ENCODE data around the gene MAN2A1.
"Not testable (repeated sequence)": the region's sequence is repeated elsewhere in the genome, so short reads cannot be mapped to it uniquely, and the experiment has no call there.

The MAN2A1 gene

GRCh38 chr5:109825450-109825849 lies 135.7 kb downstream of the MAN2A1 start:
- DNase-seq (ENCODE audit: low read depth in 2 of 2): no peak

GRCh38 chr5:109826426-109826825 lies 136.7 kb downstream of the MAN2A1 start:
- DNase-seq (ENCODE audit: low read depth in 2 of 2): no peak

GRCh38 chr5:109829331-109829730 lies 139.6 kb downstream of the MAN2A1 start:
- no peak for DNase-seq (ENCODE audit: low read depth in 2 of 2)

GRCh38 chr5:109830955-109831502 lies 141.3 kb downstream of the MAN2A1 start:
- DNase-seq (ENCODE audit: low read depth in 2 of 2): no peak

- not testable (repeated sequence) for DNase-seq (ENCODE audit: low read depth in 2 of 2)
These were observed 142.8 kb downstream of the MAN2A1 start for GRCh38 chr5:109832207-109833188.

- DNase-seq (ENCODE audit: low read depth in 2 of 2): no peak
These were observed 144.2 kb downstream of the MAN2A1 start for GRCh38 chr5:109833946-109834345.

- no peak for DNase-seq (ENCODE audit: low read depth in 2 of 2)
These were observed 146.6 kb downstream of the MAN2A1 start for GRCh38 chr5:109836280-109836679.

- no peak for DNase-seq (ENCODE audit: low read depth in 2 of 2)
These were observed 147.6 kb downstream of the MAN2A1 start for GRCh38 chr5:109837231-109837861.

GRCh38 chr5:109838157-109838556 lies 148.4 kb downstream of the MAN2A1 start:
- DNase-seq (ENCODE audit: low read depth in 2 of 2): no peak

GRCh38 chr5:109844148-109844547 lies 154.4 kb downstream of the MAN2A1 start:
- no peak for DNase-seq (ENCODE audit: low read depth in 2 of 2)

- no peak for DNase-seq (ENCODE audit: low read depth in 2 of 2)
These were observed 155.0 kb downstream of the MAN2A1 start for GRCh38 chr5:109844695-109845094.

GRCh38 chr5:109848130-109848529 lies 158.4 kb downstream of the MAN2A1 start:
- no peak for DNase-seq (ENCODE audit: low read depth in 2 of 2)

- no peak for DNase-seq (ENCODE audit: low read depth in 2 of 2)
These were observed 159.9 kb downstream of the MAN2A1 start for GRCh38 chr5:109849478-109850088.

- no peak for DNase-seq (ENCODE audit: low read depth in 2 of 2)
These were observed 162.8 kb downstream of the MAN2A1 start for GRCh38 chr5:109852371-109853155.

GRCh38 chr5:109853377-109853776 lies 163.7 kb downstream of the MAN2A1 start:
- DNase-seq (ENCODE audit: low read depth in 2 of 2): no peak

GRCh38 chr5:109855056-109855455 lies 165.3 kb downstream of the MAN2A1 start:
- DNase-seq (ENCODE audit: low read depth in 2 of 2): no peak

GRCh38 chr5:109857405-109858031 lies 167.8 kb downstream of the MAN2A1 start:
- DNase-seq (ENCODE audit: low read depth in 2 of 2): no peak

GRCh38 chr5:109859537-109859936 lies 169.8 kb downstream of the MAN2A1 start:
- no peak for DNase-seq (ENCODE audit: low read depth in 2 of 2)

- no peak for DNase-seq (ENCODE audit: low read depth in 2 of 2)
These were observed 172.6 kb downstream of the MAN2A1 start for GRCh38 chr5:109862301-109862700.

- no peak for DNase-seq (ENCODE audit: low read depth in 2 of 2)
These were observed 174.0 kb downstream of the MAN2A1 start for GRCh38 chr5:109863752-109864151.

- DNase-seq (ENCODE audit: low read depth in 2 of 2): no peak
These were observed 175.9 kb downstream of the MAN2A1 start for GRCh38 chr5:109865637-109866036.

Measured in stimulated activated CD4-positive, alpha-beta T cell treated with anti-CD3 and anti-CD28 coated beads, Interleukin-15, amount 100 ng/mL, for 48 hours (primary cell).